ENCODE data around the gene CFAP53.

DNA sequence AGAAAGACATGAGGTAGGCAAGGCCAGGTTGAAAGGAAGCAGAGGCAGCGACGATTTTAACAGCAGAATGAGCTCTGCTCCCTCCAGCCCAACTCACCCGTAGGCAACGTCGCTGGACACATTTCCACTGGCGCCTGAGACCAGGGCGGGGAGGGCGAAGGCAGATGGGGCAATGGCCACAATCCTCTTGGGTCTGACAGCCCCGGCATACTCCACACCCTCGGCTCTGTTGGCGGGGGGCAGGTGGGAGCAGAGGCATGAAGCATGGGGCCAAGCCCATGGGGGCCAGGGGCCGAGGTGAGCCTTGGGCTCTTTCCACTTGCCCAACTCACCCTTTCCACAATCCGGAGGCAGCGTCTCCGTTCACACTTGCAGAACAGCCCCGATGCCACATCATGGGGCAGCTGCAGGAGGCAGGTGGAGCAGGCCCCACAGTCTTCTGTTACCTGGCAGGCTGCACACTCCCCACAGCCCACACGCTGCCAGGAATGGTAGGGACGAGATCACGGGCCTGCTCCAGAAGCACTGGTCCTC is 9.3 kb upstream of the CFAP53 start:
- TF ChIP-seq, protein P1, sequence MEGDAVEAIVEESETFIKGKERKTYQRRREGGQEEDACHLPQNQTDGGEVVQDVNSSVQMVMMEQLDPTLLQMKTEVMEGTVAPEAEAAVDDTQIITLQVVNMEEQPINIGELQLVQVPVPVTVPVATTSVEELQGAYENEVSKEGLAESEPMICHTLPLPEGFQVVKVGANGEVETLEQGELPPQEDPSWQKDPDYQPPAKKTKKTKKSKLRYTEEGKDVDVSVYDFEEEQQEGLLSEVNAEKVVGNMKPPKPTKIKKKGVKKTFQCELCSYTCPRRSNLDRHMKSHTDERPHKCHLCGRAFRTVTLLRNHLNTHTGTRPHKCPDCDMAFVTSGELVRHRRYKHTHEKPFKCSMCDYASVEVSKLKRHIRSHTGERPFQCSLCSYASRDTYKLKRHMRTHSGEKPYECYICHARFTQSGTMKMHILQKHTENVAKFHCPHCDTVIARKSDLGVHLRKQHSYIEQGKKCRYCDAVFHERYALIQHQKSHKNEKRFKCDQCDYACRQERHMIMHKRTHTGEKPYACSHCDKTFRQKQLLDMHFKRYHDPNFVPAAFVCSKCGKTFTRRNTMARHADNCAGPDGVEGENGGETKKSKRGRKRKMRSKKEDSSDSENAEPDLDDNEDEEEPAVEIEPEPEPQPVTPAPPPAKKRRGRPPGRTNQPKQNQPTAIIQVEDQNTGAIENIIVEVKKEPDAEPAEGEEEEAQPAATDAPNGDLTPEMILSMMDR (IDR thresholded peaks at IDR 0.05) = no peak
- no peak for TF ChIP-seq POLR2A (IDR thresholded peaks at IDR 0.05)

All from heart left ventricle (tissue), 13 donors.